CD4-positive, alpha-beta T cell (primary cell): Measurements from ENCODE around the gene SOHLH2. TPM values are rescaled to one million over a fixed set of nuclear protein-coding genes. Genes with fewer than 3 reads are reported as not detected.

ENCODE experiments used
- ATAC-seq: fragments of 200-7000 bp; cut with Tn5 transposase; one replicate; pipeline ENCODE4 v1.10.0; 2022; ENCODE audit warnings: mild to moderate bottlenecking; ENCODE audit not compliant: poor library complexity
- CTCF ChIA-PET: fragments of 350-600 bp; sonication (Branson Sonifier 250); formaldehyde crosslinking; loops from one replicate; lab custom pipeline; 2021; ENCODE audit warnings: antibody characterized with exemption, inconsistent platforms; lab: Charles Lee
- POLR2A ChIA-PET: fragments of 350-600 bp; sonication (Branson Sonifier 250); formaldehyde crosslinking; loops from one replicate; lab custom pipeline; 2021; ENCODE audit warnings: antibody characterized with exemption, inconsistent platforms; lab: Charles Lee
- DNase-seq, 14 experiments: peaks; one replicate each; pipeline ENCODE4 v3.0.0-alpha.2; 2013 to 2020; ENCODE audit warnings: mixed read lengths in 2 of 14
- H3K27ac ChIP-seq, 2 donors: one replicate each; pipeline versions ENCODE4 v1.5.1 to v1.7.0; 2013; ENCODE audit warnings: low read length in 2 of 2, low read depth in 1 of 2, mild to moderate bottlenecking in 1 of 2
- H3K27me3 ChIP-seq, 2 experiments: 1 replicate in 1 of 2; 2 replicates in 1 of 2; pipeline versions ENCODE4 v1.6.1 to v1.7.0; 2013; ENCODE audit warnings: low read length in 2 of 2, control low read depth in 1 of 2, mild to moderate bottlenecking in 1 of 2, moderate library complexity in 1 of 2; ENCODE audit not compliant: insufficient read depth in 2 of 2, control insufficient read depth in 1 of 2
- H3K36me3 ChIP-seq: one replicate; pipeline ENCODE4 v1.6.1; 2013; ENCODE audit warnings: low read length, control low read depth; ENCODE audit not compliant: insufficient read depth
- H3K4me1 ChIP-seq: one replicate; pipeline ENCODE4 v1.6.1; 2013; ENCODE audit warnings: low read length, control low read depth; ENCODE audit not compliant: insufficient read depth
- H3K4me3 ChIP-seq: one replicate; pipeline ENCODE4 v1.5.1; 2013; ENCODE audit warnings: mild to moderate bottlenecking, low read length, moderate library complexity
- H3K9me3 ChIP-seq, 2 experiments: 1 replicate in 1 of 2; 2 replicates in 1 of 2; pipeline versions ENCODE4 v1.6.1 to v1.7.0; 2013; ENCODE audit warnings: low read length in 2 of 2, mild to moderate bottlenecking in 2 of 2, control low read depth in 1 of 2, moderate library complexity in 1 of 2; ENCODE audit not compliant: control insufficient read depth in 1 of 2, insufficient read depth in 1 of 2
- H3K27ac Mint-ChIP-seq: one replicate; pipeline ENCODE4 v1.8.0; 2020; ENCODE audit warnings: mixed read lengths
- H3K27me3 Mint-ChIP-seq: one replicate; pipeline ENCODE4 v1.8.0; 2021; ENCODE audit warnings: mixed read lengths
- H3K36me3 Mint-ChIP-seq: one replicate; pipeline ENCODE4 v1.8.0; 2021; ENCODE audit warnings: low read depth, mixed read lengths
- H3K4me1 Mint-ChIP-seq: one replicate; pipeline ENCODE4 v1.8.0; 2021; ENCODE audit warnings: low read depth, mixed read lengths
- H3K4me3 Mint-ChIP-seq: one replicate; pipeline ENCODE4 v1.8.0; 2020; ENCODE audit warnings: mild to moderate bottlenecking, mixed read lengths
- H3K9me3 Mint-ChIP-seq: one replicate; pipeline ENCODE4 v1.8.0; 2020; ENCODE audit warnings: mixed read lengths
- intact Hi-C, 2 experiments: fragments of 100-400 bp; cut with DNase I in 1 of 2; cut with micrococcal nuclease in 1 of 2; formaldehyde crosslinking; loops; one replicate each; pipeline versions ENCODE4 v1.15.1 to v1.9.0; 2023 to 2025; cut with DNase I, micrococcal nuclease
- total RNA-seq, 174 experiments: library from RNA in 2 of 174; stranded (reverse) in 2 of 174; gene quantifications; one replicate each; pipeline ENCODE4 v1.2.3 and lab custom pipeline; 2021 to 2026
- TF ChIP-seq, protein P1 (sequence below): fragments of 200-600 bp; IDR thresholded peaks from one replicate; pipeline ENCODE4 v1.8.0; 2022; ENCODE audit warnings: antibody characterized with exemption, mild to moderate bottlenecking

SOHLH2 gene
- total RNA-seq, 2 experiments from 2014 or later, result not detected

DNA sequence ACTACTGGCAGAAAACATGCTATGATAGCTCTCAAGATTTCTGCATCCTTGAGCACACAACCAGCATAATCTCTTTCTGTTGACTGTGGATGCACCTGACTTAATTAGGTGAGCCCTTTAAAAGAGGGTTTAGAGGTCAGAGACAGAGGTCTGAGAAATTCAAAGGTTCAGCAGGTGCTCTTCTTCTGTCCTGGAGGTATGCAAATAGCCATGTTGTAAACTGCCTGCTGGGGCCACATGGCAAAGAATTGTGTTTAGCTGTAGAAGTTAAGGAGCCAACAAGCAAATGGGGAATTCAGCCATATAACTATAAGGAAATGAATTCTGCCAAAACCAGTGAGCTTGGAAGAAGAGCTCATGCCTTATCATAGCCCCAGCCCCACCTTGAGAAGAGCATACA lies 71.6 kb downstream of the SOHLH2 start:
- Histone ChIP-seq H3K4me1 (no peaks in the 10 kb centered on the region), H3K36me3 (no peaks in the 10 kb centered on the region), H3K27me3 (no peaks in the 10 kb centered on the region), H3K4me3 (no peak overlapping the region), H3K9me3 (no peaks in the 10 kb centered on the region), H3K27ac (no peak overlapping the region)
- CTCF ChIA-PET, result interaction anchor here (0.6 kb wide), 1 partner anchor 193 kb away, joined by 4 read pairs; no protein-coding TSS in a partner anchor
- no peaks in the 10 kb centered on the region for H3K4me1 Mint-ChIP-seq
- DNase-seq (no peak), ATAC-seq (no peak)
- peaks cover 9% of the 10 kb centered on the region for H3K27me3 Mint-ChIP-seq
- intact Hi-C loops, result no loop called here
- H3K27ac Mint-ChIP-seq, result no peak overlapping the region
- H3K36me3 Mint-ChIP-seq, result no peaks in the 10 kb centered on the region
- no peak overlapping the region for H3K4me3 Mint-ChIP-seq
- TF ChIP-seq, protein P1, sequence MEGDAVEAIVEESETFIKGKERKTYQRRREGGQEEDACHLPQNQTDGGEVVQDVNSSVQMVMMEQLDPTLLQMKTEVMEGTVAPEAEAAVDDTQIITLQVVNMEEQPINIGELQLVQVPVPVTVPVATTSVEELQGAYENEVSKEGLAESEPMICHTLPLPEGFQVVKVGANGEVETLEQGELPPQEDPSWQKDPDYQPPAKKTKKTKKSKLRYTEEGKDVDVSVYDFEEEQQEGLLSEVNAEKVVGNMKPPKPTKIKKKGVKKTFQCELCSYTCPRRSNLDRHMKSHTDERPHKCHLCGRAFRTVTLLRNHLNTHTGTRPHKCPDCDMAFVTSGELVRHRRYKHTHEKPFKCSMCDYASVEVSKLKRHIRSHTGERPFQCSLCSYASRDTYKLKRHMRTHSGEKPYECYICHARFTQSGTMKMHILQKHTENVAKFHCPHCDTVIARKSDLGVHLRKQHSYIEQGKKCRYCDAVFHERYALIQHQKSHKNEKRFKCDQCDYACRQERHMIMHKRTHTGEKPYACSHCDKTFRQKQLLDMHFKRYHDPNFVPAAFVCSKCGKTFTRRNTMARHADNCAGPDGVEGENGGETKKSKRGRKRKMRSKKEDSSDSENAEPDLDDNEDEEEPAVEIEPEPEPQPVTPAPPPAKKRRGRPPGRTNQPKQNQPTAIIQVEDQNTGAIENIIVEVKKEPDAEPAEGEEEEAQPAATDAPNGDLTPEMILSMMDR, result no peak
- POLR2A ChIA-PET, result no interaction called here
- peaks cover 3% of the 10 kb centered on the region for H3K9me3 Mint-ChIP-seq

DNA sequence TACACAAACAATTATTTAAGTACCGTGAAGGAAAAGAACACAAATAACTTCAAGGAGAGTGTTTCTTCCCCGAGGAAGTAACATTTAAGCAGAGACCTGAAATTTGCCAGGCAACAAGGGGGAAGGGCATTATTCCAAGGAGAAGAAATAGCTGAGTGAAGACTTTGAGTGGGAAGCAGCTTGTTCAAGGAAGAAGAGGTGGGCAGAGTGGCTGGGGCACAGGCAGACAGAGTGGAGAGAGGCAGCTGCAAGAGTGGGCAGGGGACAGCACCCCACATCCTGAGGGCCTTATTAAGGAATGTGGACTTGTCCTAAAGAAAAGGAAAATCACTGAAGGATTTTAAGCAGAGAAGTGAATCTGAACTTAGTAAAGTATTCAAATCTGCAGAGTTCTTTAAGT lies 78.5 kb downstream of the SOHLH2 start:
- intact Hi-C loops, result no loop called here
- H3K9me3 ChIP-seq, result peaks cover 0 to 4% of the 10 kb centered on the region in 2 experiments
- Mint-ChIP-seq H3K36me3 (no peaks in the 10 kb centered on the region), H3K9me3 (peaks cover 3% of the 10 kb centered on the region), H3K27ac (no peak overlapping the region), H3K4me1 (no peaks in the 10 kb centered on the region), H3K27me3 (peaks cover 47% of the 10 kb centered on the region), H3K4me3 (no peak overlapping the region)
- TF ChIP-seq, protein P1, result no peak
- no peaks in the 10 kb centered on the region for H3K36me3 ChIP-seq
- ChIA-PET CTCF (no interaction called here), POLR2A (no interaction called here)
- H3K4me1 ChIP-seq, result no peaks in the 10 kb centered on the region
- no peak for DNase-seq
- ATAC-seq, result no peak
- no peak overlapping the region for H3K27ac ChIP-seq
- H3K27me3 ChIP-seq, result peaks cover 11 to 21% of the 10 kb centered on the region in 2 experiments
- no peak overlapping the region for H3K4me3 ChIP-seq

DNA sequence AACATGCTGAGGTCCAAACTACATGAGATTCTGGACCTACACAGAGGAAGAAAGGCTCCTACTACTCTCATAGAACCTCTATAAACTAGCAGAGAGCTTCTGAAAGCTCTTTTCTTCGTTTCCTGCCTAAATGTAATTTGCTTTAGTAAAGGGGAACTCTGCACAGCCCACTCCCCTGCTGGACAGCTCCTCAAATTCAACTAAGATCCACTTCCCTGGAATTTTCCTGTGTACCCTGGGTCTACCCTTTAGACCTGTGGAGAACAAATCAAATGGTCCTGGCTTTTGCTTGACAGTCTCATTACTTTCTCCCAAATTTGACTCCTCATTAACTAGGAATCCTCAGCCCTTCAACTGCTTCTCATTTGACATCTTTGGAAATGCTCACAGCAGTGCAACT lies 79.7 kb downstream of the SOHLH2 start:
- no peak for DNase-seq
- CTCF ChIA-PET, result no interaction called here
- H3K27me3 Mint-ChIP-seq, result peaks cover 53% of the 10 kb centered on the region

More for the DNA sequence above, 79.7 kb downstream of the SOHLH2 start:
- Histone ChIP-seq H3K4me1 (no peaks in the 10 kb centered on the region), H3K4me3 (no peak overlapping the region), H3K9me3 (peaks cover 0 to 11% of the 10 kb centered on the region in 2 experiments), H3K27ac (no peak overlapping the region), H3K27me3 (peaks cover 16 to 27% of the 10 kb centered on the region in 2 experiments), H3K36me3 (no peaks in the 10 kb centered on the region)
- Mint-ChIP-seq H3K27ac (no peak overlapping the region), H3K4me1 (no peaks in the 10 kb centered on the region), H3K9me3 (peaks cover 3% of the 10 kb centered on the region), H3K36me3 (no peaks in the 10 kb centered on the region), H3K4me3 (no peak overlapping the region)
- TF ChIP-seq, protein P1, result no peak
- POLR2A ChIA-PET, result no interaction called here
- no peak for ATAC-seq
- intact Hi-C loops, result no loop called here
